Esophagus mucosa (tissue), 1 donor: ENCODE results near the gene CDK18. TPM values are rescaled to one million over a fixed set of nuclear protein-coding genes. Genes with fewer than 3 reads are reported as not detected.
A peak's percentile ranks its signal among the peaks of the same experiment; 100 is the strongest.
"Not testable (repeated sequence)": the region's sequence is repeated elsewhere in the genome, so short reads cannot be mapped to it uniquely, and the experiment has no call there.

Experiments
- ATAC-seq: fragments of 200-7000 bp; cut with Tn5 transposase; one replicate; pipeline ENCODE4 v1.9.1; 2020
- total RNA-seq: library from RNA; stranded (reverse); gene quantifications from one replicate; pipeline ENCODE4 v1.2.4, GENCODE V29; 2023
- donor health status: DM: yes; HTN: yes; CAD: no.

Gene CDK18
- total RNA-seq, result 3.5 TPM

GRCh38 chr1:205504311-205505075 lies at the start of gene CDK18:
Gene CDK18, plus strand, starts transcription at chr1:205504669. Its CDS starts 18,499 bp downstream, at chr1:205523168.
- peak; percentile 63 for ATAC-seq

- no peak for ATAC-seq
Measured at GRCh38 chr1:205454903-205455335, 49.5 kb upstream of the CDK18 start.

DNA sequence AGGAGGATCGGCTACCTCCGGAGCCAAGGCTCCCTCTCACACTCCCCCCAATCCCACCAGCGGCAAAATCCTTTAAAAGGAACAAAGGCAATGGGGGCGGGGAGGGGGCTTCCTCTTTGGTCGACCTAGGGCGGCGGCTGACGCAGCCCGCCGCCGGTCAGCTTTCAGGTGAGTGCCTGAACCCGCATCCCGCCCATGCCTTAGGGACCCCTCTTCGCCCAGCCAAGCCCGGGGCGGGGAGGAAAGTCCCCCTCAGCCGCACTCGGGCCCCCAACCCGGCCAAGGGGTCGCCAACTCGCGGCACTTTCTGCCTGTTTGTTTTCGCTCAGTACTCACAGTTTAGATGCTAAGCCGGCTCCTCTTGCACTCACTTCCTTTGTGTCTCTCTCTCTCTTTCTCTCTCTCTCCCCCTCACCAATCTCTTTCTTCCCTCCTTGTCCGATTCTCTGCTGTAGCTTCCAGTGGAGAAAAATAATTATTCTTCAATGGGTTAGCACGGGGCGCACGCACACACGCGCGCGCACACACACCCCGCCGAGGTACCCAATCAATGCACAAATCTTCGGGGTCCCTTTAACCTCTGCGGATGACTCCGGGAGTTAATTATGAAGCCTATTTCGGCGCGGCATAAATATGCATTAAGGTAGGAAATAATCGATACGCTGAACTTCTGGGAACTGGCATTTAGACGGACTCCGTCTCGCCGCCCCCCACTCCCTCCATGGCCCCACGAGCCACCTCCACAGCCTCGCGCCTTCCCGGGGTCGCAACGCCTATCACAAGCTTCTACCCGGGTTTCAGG lies 48.7 kb upstream of the CDK18 start, which contains the start of gene BLACAT1:
Gene BLACAT1, minus strand, starts transcription at position 465 of the 802 bp plus-strand sequence.
- ATAC-seq, result no peak

DNA sequence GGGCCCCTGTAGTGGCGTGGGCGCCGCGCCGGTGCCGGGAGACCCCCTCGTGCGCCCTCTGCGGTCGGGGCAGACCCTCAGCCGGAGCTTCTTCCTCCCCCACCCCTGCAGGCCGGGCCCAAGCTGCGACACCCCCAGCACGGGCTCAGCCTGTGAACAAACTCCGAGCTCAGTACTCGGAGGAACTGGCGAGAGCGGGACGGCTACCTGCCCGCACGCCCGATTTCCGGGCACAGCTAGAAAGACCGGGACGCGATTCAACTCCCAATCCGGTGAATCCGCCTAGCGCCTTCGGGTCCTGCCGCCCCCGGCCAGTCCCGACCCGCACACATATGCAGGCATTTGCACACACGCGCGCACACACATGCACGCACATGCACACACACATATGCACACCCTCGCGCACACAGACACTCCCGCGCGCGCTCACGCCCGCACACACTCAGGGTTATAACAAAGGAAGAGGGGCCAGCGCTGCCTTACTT lies 48.0 kb upstream of the CDK18 start:
- peak; percentile 12 for ATAC-seq

- ATAC-seq, result no peak
Measured at GRCh38 chr1:205456868-205457745, 47.4 kb upstream of the CDK18 start.

- ATAC-seq, result peak; percentile 64
Measured at GRCh38 chr1:205458777-205459566, 45.5 kb upstream of the CDK18 start.

- no peak for ATAC-seq
Measured at GRCh38 chr1:205465392-205465791, 39.1 kb upstream of the CDK18 start.

GRCh38 chr1:205466595-205467220 lies 37.8 kb upstream of the CDK18 start:
- ATAC-seq, result no peak

DNA sequence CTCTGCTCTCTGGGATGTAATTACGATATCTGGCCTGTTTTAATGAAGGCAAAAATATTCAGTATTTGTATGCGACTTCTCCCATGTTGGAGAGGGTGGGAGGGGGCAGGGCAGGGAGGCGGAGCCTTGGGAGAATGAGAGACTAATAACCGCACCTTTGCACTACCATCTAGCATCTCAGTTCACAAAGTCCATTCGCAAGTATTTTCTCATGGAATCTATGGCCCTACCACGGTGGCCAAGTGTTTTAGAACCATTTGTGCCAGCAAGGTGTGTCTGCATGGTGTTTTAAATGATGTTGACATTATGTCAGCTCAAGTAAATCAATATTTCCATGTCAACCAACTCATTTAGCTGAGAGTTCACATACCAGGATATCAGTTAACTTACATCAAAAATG lies 34.3 kb upstream of the CDK18 start:
- ATAC-seq, result no peak

GRCh38 chr1:205472737-205473441 lies 31.6 kb upstream of the CDK18 start:
- ATAC-seq, result no peak

DNA sequence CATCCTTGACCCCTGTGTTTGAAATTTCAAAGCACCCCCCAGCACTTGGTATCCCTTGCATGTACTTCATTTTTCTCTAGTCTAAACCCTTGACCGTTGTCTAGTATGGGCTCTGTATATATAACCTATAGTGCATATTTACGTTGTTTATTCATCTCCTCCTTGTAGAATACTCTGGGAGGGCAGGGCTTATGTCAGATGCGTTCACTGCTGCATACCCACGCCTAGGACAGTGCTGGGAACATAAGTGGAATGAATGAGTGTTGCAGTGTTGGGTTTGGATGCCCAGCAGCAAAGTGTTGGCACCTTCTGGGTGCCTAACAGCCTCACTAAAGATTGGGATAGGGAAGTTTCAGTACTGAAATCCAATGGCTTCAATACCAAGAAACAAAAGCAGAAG lies 31.0 kb upstream of the CDK18 start:
- ATAC-seq, result no peak

- no peak for ATAC-seq
Measured at GRCh38 chr1:205473966-205474365, 30.5 kb upstream of the CDK18 start.

DNA sequence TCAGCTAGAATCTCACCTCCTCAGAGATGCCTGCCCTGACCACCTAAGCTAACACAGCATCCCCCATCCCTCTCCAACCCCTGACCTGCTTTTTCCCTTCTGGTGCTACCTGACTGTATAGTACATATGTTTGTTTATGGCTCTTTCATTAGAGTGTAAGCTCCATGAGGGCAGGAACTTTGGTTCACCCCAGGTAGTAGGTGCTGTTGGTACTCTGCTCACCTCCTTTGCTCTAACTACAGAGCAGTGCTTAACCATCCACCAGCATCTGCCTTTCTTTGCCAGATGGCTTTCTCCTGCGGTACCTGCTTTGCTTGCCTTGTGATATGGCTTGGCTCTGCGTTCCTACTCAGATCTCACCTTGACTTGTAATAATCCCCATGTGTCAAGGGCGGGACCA lies 29.9 kb upstream of the CDK18 start:
- no peak for ATAC-seq

DNA sequence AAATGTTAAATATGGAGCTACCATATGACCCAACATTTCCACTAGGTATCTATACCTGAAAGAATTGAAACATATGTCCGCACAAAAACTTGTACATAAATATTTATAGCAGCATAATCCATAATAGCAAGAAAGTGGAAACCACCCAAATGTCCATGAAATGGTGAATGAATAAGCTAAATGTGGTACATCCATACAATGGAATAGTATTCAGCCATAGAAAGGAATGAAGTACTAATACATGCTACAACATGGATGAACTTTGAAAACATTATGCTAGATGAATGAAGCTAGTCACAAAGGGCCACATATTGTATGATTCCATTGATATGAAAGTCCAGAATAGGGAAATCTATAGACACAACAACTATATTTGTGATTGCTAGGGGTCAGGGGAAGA lies 28.6 kb upstream of the CDK18 start:
- no peak for ATAC-seq

DNA sequence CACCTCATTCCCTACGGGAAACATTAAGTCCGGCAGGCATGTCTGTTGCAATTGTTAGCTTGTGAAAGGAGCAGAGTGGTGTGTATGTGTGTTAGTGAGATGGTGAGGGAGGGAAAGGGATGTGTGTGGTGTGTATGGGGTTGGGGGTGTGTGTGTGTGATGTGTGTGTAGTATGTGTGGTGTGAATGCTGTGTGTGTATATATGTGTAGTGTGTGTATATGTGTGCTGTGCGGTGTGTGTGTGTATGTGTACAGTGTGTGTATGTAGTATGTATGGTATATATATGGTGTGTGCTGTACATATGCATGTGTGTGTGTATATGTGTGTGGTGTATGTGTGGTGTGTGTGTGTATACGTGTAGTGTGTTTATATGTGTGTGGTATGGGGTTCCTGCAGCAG lies 27.8 kb upstream of the CDK18 start:
- ATAC-seq, result no peak

GRCh38 chr1:205477121-205477758 lies 27.2 kb upstream of the CDK18 start:
- ATAC-seq, result peak; percentile 5

DNA sequence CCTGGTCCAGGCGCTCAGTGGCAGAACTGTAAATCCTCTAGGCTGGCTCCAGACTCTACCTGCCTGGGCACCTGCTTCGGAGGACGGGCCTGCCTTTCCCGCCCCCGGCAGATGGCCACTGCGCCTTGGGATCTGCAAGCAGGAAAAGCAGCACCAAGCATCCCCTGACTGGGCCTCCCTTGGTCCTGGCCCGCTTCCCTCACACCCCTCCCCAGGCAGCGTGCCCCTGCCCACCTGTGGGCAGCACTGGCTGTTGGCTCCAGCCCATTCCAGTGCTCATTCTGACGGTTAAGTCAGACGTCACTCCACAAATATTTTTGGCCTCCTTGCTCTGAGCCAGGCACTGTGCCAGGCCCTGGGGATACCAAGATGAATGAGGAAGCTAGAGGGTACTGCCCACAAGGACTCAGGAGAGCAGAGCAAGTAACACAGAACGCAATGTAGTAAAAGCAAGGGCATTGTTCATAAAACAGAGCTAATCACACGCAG lies 26.7 kb upstream of the CDK18 start:
- peak; percentile 77 for ATAC-seq

- not testable (repeated sequence) for ATAC-seq
Measured at GRCh38 chr1:205478985-205479384, 25.5 kb upstream of the CDK18 start.

- no peak for ATAC-seq
Measured at GRCh38 chr1:205480349-205480985, 24.0 kb upstream of the CDK18 start.
